GM21447 (cell line): ENCODE data around the gene VEZT.

ENCODE experiments used
- ATAC-seq: cut with Tn5 transposase; IDR thresholded peaks from one replicate; pipeline ENCODE4 v1.9.1; 2021; ENCODE audit not compliant: unreplicated experiment

The VEZT gene

DNA sequence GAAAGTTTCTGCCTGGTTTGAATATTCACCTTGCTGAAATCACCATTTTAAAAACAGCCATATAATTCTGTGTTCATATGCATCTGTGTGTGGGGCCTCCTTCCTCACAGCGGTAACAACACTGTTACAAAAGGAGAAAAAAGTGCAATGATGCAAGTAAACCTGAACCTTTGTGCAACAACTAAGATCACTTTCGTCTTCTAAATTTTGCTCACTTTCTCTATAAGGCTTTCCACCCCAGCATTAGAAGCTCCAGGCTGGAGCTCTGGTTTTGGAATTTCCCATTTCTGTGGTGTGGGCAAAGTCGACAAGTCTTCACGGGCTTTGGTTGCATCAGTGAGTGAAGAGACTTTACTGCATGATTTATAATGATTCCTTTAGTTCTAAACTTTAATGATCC is 18.7 kb upstream of the VEZT start:
- ATAC-seq, result peak; percentile 63

DNA sequence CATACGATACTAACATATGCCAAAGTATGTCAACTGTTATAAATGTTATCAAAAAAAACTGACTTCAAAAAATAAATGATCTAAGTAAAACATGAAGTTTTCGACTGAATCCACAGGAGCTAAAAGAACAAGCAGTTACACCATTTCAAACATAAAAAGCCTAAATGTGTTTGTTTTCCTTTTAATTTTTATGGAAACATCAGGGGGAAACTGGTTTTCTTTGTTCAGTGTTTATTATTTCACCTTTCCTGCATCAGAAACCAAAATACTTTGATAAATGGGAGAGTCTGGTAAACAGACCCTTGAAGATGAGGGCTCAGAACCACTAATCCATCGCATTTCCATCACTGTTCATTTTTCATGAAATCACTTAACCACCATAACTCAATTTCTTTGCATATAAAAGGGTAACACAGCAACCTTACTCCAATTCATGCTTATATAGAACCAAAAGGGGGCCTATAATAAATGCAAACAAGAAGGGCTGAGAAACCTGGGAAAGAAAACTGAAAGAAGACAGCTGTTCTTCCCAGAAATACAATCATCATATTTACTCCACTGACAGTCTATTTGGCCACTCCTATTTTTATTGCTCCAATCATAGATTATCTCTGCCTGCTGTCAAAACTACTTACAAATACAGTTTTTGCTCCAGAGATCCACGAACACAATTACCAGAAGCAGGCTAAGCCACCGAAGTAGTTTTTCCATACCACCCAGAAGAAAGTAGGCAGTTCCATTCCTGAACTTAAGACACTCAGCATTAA is 17.3 kb upstream of the VEZT start:
- ATAC-seq, result no peak

DNA sequence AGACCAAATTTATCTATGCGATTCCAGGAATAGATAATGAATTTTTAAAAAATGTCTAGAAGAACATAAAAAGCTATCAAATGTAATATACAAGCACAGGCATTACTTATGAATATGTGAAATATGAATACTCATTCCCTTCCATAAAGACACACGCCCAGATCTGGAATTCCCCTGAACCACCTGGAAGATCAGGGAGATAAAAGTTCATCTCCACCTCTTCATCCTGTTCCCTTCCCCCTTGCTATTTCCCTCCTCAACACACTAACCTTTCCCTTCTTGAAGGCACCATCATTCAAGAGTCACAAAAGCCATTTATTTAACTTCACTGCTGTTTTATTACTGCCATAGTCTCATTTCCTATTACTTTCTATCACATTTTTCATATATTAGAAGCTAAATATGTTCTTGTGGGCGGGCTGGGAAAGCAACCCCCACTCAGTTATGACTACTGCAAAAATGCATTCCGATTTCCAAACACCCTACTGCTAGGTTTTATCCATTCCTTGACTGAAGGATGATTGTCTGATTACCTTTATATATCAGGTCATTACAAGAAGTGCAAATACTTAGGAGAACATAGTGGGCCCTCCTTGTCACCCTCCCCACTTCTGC is 16.4 kb upstream of the VEZT start:
- ATAC-seq, result no peak

DNA sequence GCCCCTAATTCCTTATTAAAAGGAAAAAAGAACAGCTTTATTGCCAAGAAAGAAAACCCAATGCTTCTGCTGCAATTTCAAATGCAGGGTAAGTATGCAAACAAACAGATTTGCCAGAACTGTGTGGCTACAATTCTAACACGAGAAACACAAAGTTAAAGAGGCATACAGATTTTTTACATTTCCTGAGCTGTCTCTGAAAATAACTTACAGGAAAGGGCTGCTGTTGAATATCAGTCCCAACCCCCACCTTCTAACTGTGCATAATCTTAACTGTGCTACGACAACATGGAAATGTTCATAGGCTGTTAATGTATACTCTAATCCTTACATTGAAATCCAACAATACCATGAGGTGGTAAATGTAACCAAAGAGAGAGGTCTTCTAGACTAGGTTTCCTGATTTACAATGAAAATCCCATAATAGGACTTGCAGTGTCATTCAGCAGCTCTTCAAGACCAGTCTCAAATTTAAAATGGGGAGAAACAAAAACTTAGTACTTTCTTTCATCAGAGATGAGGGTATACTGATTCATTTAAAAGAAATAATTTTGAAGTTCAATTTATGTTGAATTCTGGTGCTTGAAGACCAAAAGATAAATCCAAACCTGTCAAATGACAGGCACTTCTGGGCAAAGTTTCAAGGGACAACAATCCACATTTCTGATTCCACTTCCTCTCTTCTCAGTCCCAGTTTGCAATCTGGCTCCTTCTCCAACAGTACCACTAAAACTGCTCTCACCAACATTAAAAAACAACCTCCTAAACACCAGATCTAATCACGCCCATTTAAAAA is 14.7 kb upstream of the VEZT start:
- ATAC-seq, result no peak

- no peak for ATAC-seq
Observed at GRCh38 chr12:95203487-95204030, 14.0 kb upstream of the VEZT start.

GRCh38 chr12:95204141-95204866 is 13.3 kb upstream of the VEZT start:
- peak; percentile 31 for ATAC-seq

GRCh38 chr12:95205016-95205624 is 12.5 kb upstream of the VEZT start:
- no peak for ATAC-seq

GRCh38 chr12:95205685-95206084 is 11.9 kb upstream of the VEZT start:
- no peak for ATAC-seq

- no peak for ATAC-seq
Observed at GRCh38 chr12:95206916-95207315, 10.7 kb upstream of the VEZT start.

GRCh38 chr12:95207407-95207806 is 10.2 kb upstream of the VEZT start:
- no peak for ATAC-seq

- ATAC-seq, result no peak
Observed at GRCh38 chr12:95208678-95209077, 8.9 kb upstream of the VEZT start.

DNA sequence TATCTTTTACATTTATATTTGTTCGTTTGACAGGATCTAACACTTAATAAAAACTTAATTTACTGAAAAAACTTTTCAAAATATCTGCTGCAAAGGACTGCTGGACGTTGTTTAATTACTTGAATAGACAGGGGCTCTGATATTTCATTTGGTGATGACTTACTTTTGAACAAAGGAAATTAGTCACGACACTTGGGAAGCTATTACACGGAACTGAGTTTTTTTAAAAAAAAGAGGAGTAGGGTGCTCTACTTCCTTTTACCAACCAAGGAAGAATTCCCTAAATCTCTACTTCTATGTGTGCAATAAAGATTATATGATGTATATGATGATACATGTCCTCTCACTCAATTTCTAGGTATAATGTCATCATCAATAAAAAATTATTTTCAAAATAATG is 5.0 kb upstream of the VEZT start:
- ATAC-seq, result no peak

- no peak for ATAC-seq
Observed at GRCh38 chr12:95213119-95213518, 4.5 kb upstream of the VEZT start.

DNA sequence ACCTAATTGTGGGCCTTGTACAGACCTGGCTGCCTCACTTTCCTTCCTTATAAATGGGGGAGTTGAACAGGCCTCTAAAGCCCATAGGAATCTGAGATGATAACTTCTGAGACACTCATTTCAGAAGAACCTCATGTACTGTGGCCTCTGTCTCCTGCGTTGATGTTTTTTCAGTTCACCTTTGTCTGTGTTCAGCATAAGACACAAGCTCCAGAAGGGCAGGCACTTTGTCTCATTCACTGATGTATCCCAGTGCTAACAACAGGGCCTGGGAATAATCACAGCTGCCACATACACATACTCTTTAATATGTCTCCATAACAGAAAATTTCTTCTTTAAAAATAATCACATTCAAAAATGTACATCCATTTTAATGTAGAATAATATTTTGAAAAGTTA is 3.7 kb upstream of the VEZT start:
- ATAC-seq, result no peak

DNA sequence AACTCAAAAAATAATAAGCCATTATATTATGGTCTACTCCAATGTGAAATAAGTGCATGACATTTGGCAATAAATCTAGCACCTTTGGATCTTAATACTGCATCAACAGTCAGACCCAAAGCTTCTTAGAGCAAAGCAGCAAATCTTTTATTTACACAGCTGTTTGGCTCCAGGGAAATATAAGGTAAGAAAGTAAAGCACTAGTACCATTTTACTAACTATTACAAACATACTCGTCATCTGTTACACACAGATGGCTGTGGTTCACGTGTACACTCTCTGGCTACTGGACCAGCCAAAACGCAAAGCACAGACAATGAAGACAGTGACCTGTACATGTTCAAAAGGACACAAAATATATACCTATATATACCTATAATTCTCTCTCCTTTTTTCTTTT is 3.1 kb upstream of the VEZT start:
- no peak for ATAC-seq

DNA sequence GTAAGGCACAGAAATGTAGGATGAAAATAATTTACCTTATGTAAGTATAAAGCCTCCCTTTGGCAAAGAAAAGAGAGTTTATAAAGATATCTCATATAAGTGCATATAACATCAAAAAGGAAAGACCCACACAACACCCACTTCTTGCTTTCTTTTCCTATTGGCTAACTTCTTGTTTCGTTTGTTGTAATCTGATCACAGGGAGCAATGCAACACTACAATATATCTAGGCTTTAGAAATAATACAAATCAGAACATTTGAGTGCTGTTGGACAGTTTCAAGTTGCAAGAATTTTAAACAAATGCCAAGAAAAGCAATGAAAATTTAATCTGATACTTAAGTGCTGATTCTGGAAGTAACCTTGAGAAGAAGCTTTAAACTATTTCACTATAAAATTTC is 1.7 kb upstream of the VEZT start:
- ATAC-seq, result no peak

GRCh38 chr12:95216711-95217376 is 763 bp upstream of the VEZT start:
- ATAC-seq, result peak; percentile 21

- no peak for ATAC-seq
Observed at GRCh38 chr12:95218150-95219133, 835 bp downstream of the VEZT start.

- ATAC-seq, result no peak
Observed at GRCh38 chr12:95220190-95220589, 2.6 kb downstream of the VEZT start.
